Gastroesophageal sphincter (tissue), 4 donors: ENCODE measurements around the gene GGA3. TPM values are rescaled to one million over a fixed set of nuclear protein-coding genes. Genes with fewer than 3 reads are reported as not detected.

Experiments used
- ATAC-seq: fragments of 150-250 bp; one replicate; pipeline ENCODE4 v1.9.1; 2016; ENCODE audit warnings: mild to moderate bottlenecking, moderate library complexity
- H3K27ac ChIP-seq, 4 donors: fragments of 200-600 bp; sonication (generic) in 3 of 4; 1 replicate in 3 of 4; 2 replicates in 1 of 4; pipeline ENCODE4 v1.5.1; 2016 to 2019
- H3K27me3 ChIP-seq: fragments of 200-600 bp; sonication (generic); one replicate; pipeline ENCODE4 v1.5.1; 2019
- H3K36me3 ChIP-seq, 2 donors: fragments of 200-600 bp; sonication (generic); one replicate each; pipeline ENCODE4 v1.5.1; 2019; ENCODE audit warnings: control low read depth in 1 of 2
- H3K4me1 ChIP-seq, 3 donors: fragments of 200-600 bp; sonication (generic); 1 replicate in 2 of 3; 2 replicates in 1 of 3; pipeline ENCODE4 v1.5.1; 2016 to 2019; ENCODE audit warnings: control low read depth in 2 of 3
- H3K4me3 ChIP-seq, 2 donors: fragments of 200-600 bp; sonication (generic); one replicate each; pipeline ENCODE4 v1.5.1; 2019; ENCODE audit warnings: mild to moderate bottlenecking in 1 of 2, moderate library complexity in 1 of 2
- H3K9me3 ChIP-seq, 3 donors: fragments of 200-600 bp; sonication (generic); one replicate each; pipeline ENCODE4 v1.5.1; 2017 to 2019; ENCODE audit warnings: control low read depth in 2 of 3
- CTCF ChIP-seq, 4 experiments: fragments of 200-600 bp in 2 of 4; fragments of 450-650 bp in 2 of 4; sonication (generic) in 1 of 4; IDR thresholded peaks; one replicate each; pipeline ENCODE4 v1.5.1; 2017 to 2019; ENCODE audit warnings: antibody characterized with exemption in 4 of 4, mild to moderate bottlenecking in 2 of 4, moderate library complexity in 2 of 4
- EP300 ChIP-seq: sonication (generic); formaldehyde crosslinking; IDR thresholded peaks from one replicate; pipeline ENCODE4 v1.6.1; 2017; ENCODE audit warnings: antibody characterized with exemption, mild to moderate bottlenecking
- POLR2A ChIP-seq, 2 donors: fragments of 450-650 bp; IDR thresholded peaks; one replicate each; pipeline ENCODE4 v1.6.1; 2017; ENCODE audit warnings: antibody characterized with exemption in 2 of 2, mild to moderate bottlenecking in 2 of 2, moderate library complexity in 1 of 2
- POLR2AphosphoS5 ChIP-seq: sonication (generic); formaldehyde crosslinking; IDR thresholded peaks from one replicate; pipeline ENCODE4 v1.6.1; 2017; ENCODE audit warnings: antibody characterized with exemption
- WGBS, 2 donors: methylation state at CpG; one replicate each; pipeline ENCODE4 v1.1.5; 2018; ENCODE audit warnings: low coverage in 1 of 2; 5-methylcytosine and 5-hydroxymethylcytosine counted together
- total RNA-seq, 4 donors: library from RNA; depleted of rRNA; stranded (reverse); fragments of >200 nt; gene quantifications; one replicate each; pipeline ENCODE4 v1.1.0, GENCODE V29; 2016

The GGA3 gene
- total RNA-seq, 4 donors from 2014 or later = 19.5 to 27.8 (median 24.5) TPM

- TF ChIP-seq CTCF (IDR thresholded peaks at IDR 0.05) (peak in 2 of 4 experiments; percentile 13 to 37), POLR2AphosphoS5 (peak; percentile 77), POLR2A (IDR thresholded peaks at IDR 0.05) (peak; percentile 62 to 85), EP300 (no peak)
- Histone ChIP-seq H3K27ac (peak within 1 kb of the TSS; percentile 81 to 97 (median 91)), H3K9me3 (no peaks in the 10 kb centered on the region), H3K4me3 (peak within 1 kb of the TSS; percentile 59 to 82), H3K36me3 (peaks cover 0 to 24% of the 10 kb centered on the region in 2 donors), H3K27me3 (no peaks in the 10 kb centered on the region), H3K4me1 (peaks cover 0 to 18% (median 4%) of the 10 kb centered on the region in 3 donors)
- ATAC-seq = peak; percentile 99
- 0% methylated on average over 5 of the region's 65 CpGs; no CpG with 5 or more reads in 1 of the 2 donors for WGBS, 2 donors
Observed at GRCh38 chr17:75289115-75289831, 27.9 kb upstream of the GGA3 start, which contains the start of gene SLC25A19. Gene SLC25A19 (minus strand): TSS chr17:75289433. CDS start chr17:75286764, 2,669 bp downstream.

- TF ChIP-seq POLR2AphosphoS5 = no peak
- TF ChIP-seq CTCF (IDR thresholded peaks at IDR 0.05) = no peak
- no peak for TF ChIP-seq POLR2A (IDR thresholded peaks at IDR 0.05)
- TF ChIP-seq EP300 = no peak
- 7% methylated on average over 2 of the region's 14 CpGs; no CpG with 5 or more reads in 1 of the 2 donors for WGBS, 2 donors
- peak overlapping the region; percentile 15 to 97 (median 91) for H3K27ac ChIP-seq
- peak; percentile 7 for ATAC-seq
- peaks cover 0 to 18% (median 4%) of the 10 kb centered on the region in 3 donors for H3K4me1 ChIP-seq
- H3K4me3 ChIP-seq = peak overlapping the region; percentile 59 to 82
- H3K36me3 ChIP-seq = peaks cover 0 to 28% of the 10 kb centered on the region in 2 donors
- no peaks in the 10 kb centered on the region for H3K27me3 ChIP-seq
- H3K9me3 ChIP-seq = no peaks in the 10 kb centered on the region
Observed at GRCh38 chr17:75288770-75289114, 27.3 kb upstream of the GGA3 start.

- 18 to 27% methylated on average over 2 of the region's 2 CpGs for WGBS, 2 donors
- Histone ChIP-seq H3K27me3 (no peaks in the 10 kb centered on the region), H3K9me3 (no peaks in the 10 kb centered on the region), H3K36me3 (peaks cover 0 to 32% of the 10 kb centered on the region in 2 donors), H3K27ac (peak overlapping the region in 3 of 4 donors; percentile 88 to 97 (median 94)), H3K4me3 (peak overlapping the region; percentile 59 to 82), H3K4me1 (peaks cover 0 to 18% (median 4%) of the 10 kb centered on the region in 3 donors)
- ATAC-seq = no peak
- TF ChIP-seq POLR2A (IDR thresholded peaks at IDR 0.05) (no peak), POLR2AphosphoS5 (no peak), EP300 (no peak), CTCF (IDR thresholded peaks at IDR 0.05) (no peak)
Observed at GRCh38 chr17:75288359-75288758, 27.0 kb upstream of the GGA3 start.

GRCh38 chr17:75287221-75287620, 25.8 kb upstream of the GGA3 start:
- 78% methylated on average over 7 to 8 of the region's 9 CpGs for WGBS, 2 donors
- TF ChIP-seq POLR2AphosphoS5 (no peak), EP300 (no peak), POLR2A (IDR thresholded peaks at IDR 0.05) (no peak), CTCF (IDR thresholded peaks at IDR 0.05) (no peak)
- Histone ChIP-seq H3K27me3 (no peaks in the 10 kb centered on the region), H3K27ac (no peak overlapping the region), H3K4me1 (peaks cover 0 to 18% (median 4%) of the 10 kb centered on the region in 3 donors), H3K4me3 (no peak overlapping the region), H3K9me3 (no peaks in the 10 kb centered on the region), H3K36me3 (peaks cover 0 to 42% of the 10 kb centered on the region in 2 donors)
- ATAC-seq = no peak
